Measurements from ENCODE around the gene ADO. TPM values are rescaled to one million over a fixed set of nuclear protein-coding genes. Genes with fewer than 3 reads are reported as not detected.

The ADO gene
- total and polyA plus RNA-seq, 9 of the 15 experiments (the other 6 are each of a cell fraction or from before 2014, with no cell fraction given), result 3.0 to 20.0 (median 16.1) TPM

DNA sequence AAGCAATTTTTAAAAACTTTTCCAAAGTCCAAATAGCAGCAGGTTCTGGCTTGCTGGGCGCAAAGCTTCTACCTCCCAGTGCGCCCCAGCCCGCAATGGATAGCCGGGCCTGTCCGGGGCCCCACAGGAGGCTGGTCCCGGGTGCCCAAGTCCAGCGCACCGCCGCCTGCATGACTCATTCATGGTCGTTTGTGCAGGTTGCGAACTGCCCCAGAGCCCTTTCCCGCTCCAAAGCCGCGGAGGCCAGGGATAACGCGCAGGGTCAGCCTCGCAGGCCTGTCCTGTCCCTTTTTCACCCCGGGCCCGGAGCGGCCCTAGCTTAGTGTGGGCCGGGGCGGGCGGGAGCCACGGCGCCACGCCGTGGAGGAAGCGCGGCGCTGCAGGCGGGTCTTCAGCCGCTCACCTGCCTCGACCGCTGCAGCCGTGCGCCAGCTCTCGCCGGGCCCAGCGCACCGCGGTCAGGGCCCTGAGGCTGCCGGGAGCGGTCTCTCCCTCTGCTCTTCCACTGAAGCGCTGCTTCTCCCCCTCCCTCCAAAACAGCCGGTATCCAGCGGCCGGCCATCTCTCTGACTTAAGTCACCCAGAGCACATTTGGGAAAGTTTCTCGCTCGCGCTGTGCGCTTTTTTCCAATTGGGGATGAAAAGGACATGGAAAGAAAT is 13.4 kb downstream of the ADO start (continued):
- TF ChIP-seq FOXA3 (CRISPR knock-in tag; conservative IDR thresholded peaks at IDR 0.05 in 1 of 2, IDR thresholded peaks at IDR 0.05 in 1 of 2) (0 out of 4 replicates have a peak, but pooled peaks of 1 of the 2 experiments have one; percentile 6), SRSF3 (IDR thresholded peaks at IDR 0.05; ENCODE audit: insufficient read depth, low read length) (no peak), ZNF830 (CRISPR knock-in tag; IDR thresholded peaks at IDR 0.05) (no peak), MCM2 (IDR thresholded peaks at IDR 0.05; ENCODE audit: low read depth) (no peak), E2F5 (CRISPR knock-in tag; IDR thresholded peaks at IDR 0.05) (no peak), SMARCA4 (IDR thresholded peaks at IDR 0.05) (no peak), GTF2A2 (tag; IDR thresholded peaks at IDR 0.05) (no peak), BRD9 (IDR thresholded peaks at IDR 0.05; ENCODE audit: low read depth, partially characterized antibody) (no peak), ZNF696 (CRISPR knock-in tag; conservative IDR thresholded peaks at IDR 0.05) (no peak), VEZF1 (CRISPR knock-in tag; IDR thresholded peaks at IDR 0.05) (peak; percentile 35; the same call in 1 of the 2 replicates), ZC3H4 (CRISPR knock-in tag; IDR thresholded peaks at IDR 0.05; ENCODE audit: borderline replicate concordance) (no peak), MEF2A (IDR thresholded peaks at IDR 0.05; ENCODE audit: control insufficient read depth, low read depth, low read length) (no peak), PHF8 (IDR thresholded peaks at IDR 0.05; ENCODE audit: borderline replicate concordance, low read length) (peak; percentile 18; the same call in 1 of the 2 replicates), ZNF232 (CRISPR knock-in tag; IDR thresholded peaks at IDR 0.05) (no peak), MAFG (tag; conservative IDR thresholded peaks at IDR 0.05) (no peak)
- TF ChIP-seq, protein P1, sequence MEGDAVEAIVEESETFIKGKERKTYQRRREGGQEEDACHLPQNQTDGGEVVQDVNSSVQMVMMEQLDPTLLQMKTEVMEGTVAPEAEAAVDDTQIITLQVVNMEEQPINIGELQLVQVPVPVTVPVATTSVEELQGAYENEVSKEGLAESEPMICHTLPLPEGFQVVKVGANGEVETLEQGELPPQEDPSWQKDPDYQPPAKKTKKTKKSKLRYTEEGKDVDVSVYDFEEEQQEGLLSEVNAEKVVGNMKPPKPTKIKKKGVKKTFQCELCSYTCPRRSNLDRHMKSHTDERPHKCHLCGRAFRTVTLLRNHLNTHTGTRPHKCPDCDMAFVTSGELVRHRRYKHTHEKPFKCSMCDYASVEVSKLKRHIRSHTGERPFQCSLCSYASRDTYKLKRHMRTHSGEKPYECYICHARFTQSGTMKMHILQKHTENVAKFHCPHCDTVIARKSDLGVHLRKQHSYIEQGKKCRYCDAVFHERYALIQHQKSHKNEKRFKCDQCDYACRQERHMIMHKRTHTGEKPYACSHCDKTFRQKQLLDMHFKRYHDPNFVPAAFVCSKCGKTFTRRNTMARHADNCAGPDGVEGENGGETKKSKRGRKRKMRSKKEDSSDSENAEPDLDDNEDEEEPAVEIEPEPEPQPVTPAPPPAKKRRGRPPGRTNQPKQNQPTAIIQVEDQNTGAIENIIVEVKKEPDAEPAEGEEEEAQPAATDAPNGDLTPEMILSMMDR (IDR thresholded peaks at IDR 0.05 in 2 of 3, conservative IDR thresholded peaks at IDR 0.05 in 1 of 3; ENCODE audit: insufficient read depth in 2 of 3, low read depth in 1 of 3, low read length in 3 of 3), result peak; percentile 80 to 87 (median 81)

Measured in K562 (cell line).